ENCODE measurements around the gene WHRN.

Gene WHRN

DNA sequence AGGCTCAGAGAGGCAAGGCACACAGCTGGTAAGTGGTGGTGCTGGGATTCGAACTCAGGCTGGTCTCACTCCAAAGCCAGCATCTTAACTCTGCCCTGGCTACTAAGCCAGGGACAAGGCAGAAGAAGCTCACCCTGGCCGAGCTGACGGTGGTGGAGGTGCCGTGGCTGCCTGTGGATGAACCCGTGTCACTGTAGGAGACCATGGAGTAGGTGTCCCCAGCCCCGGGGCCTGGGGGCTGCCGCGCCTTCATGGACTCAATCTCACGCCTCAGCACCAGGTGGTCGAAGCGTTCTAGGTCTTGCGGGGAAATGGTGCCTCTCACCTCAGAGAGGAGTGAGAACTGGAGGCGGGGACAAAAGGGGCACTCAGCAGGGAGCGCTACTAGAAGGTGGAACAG is 82.1 kb downstream of the WHRN start:
- H3K9me3 ChIP-seq = no peaks in the 10 kb centered on the region
- H3K36me3 ChIP-seq = no peaks in the 10 kb centered on the region
- no peaks in the 10 kb centered on the region for H3K27me3 ChIP-seq
- H3K27ac ChIP-seq = no peak overlapping the region
- no peak overlapping the region for H3K4me3 ChIP-seq (ENCODE audit: low read depth in 1 of 2, low read length in 1 of 2)
- H3K4me1 ChIP-seq (ENCODE audit: control insufficient read depth in 1 of 2, insufficient read depth in 1 of 2, low read depth in 1 of 2, low read length in 1 of 2) = no peaks in the 10 kb centered on the region
- TF ChIP-seq CTCF (IDR thresholded peaks at IDR 0.05) = no peak

GRCh38 chr9:114421147-114421546 is 84.1 kb downstream of the WHRN start:
- Histone ChIP-seq H3K27me3 (no peaks in the 10 kb centered on the region), H3K4me1 (ENCODE audit: control insufficient read depth in 1 of 2, insufficient read depth in 1 of 2, low read depth in 1 of 2, low read length in 1 of 2) (no peaks in the 10 kb centered on the region), H3K27ac (no peak overlapping the region), H3K9me3 (no peaks in the 10 kb centered on the region), H3K36me3 (no peaks in the 10 kb centered on the region), H3K4me3 (ENCODE audit: low read depth in 1 of 2, low read length in 1 of 2) (no peak overlapping the region)
- TF ChIP-seq CTCF (IDR thresholded peaks at IDR 0.05) = no peak

DNA sequence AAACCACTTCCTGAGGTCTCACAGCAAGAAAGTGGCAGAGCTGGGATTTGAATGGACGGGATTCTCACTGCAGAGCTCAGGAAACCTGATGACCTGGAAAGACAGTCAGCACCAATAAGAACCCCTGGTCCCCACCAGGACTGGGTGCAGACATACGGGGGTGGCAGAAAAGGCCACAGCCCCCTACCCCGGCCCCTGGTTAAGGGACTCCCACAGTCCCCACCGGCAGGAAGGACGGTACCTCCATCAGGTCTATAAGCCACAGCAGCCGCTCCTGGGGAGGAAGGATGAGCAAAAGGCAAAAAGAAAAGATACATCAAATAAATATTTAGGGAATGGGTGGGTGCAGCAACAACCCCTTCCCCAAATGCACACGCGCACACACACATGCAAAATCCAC is 85.5 kb downstream of the WHRN start:
- Histone ChIP-seq H3K27me3 (no peaks in the 10 kb centered on the region), H3K4me3 (ENCODE audit: low read depth in 1 of 2, low read length in 1 of 2) (no peak overlapping the region), H3K27ac (no peak overlapping the region), H3K4me1 (ENCODE audit: control insufficient read depth in 1 of 2, insufficient read depth in 1 of 2, low read depth in 1 of 2, low read length in 1 of 2) (no peaks in the 10 kb centered on the region), H3K9me3 (no peaks in the 10 kb centered on the region), H3K36me3 (no peaks in the 10 kb centered on the region)
- no peak for TF ChIP-seq CTCF (IDR thresholded peaks at IDR 0.05)

DNA sequence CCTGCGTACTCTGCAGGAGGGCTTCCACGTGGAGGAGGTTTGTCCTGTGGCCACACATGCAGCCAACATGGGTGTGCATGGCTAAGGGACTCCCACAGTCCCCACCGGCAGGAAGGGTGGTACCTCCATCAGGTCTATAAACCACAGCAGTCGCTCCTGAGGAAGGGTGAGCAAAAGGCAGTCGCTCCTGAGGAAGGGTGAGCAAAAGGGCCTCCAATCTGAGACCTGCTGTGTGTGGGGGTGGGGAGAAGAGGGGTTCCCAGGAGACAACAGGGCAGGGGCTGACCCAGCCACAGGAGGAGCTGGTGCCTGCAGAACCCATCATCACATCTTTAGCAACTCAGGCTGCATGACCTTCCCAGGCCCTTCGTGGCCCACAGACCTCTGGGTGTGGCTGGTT is 87.2 kb downstream of the WHRN start:
- Histone ChIP-seq H3K4me1 (ENCODE audit: control insufficient read depth in 1 of 2, insufficient read depth in 1 of 2, low read depth in 1 of 2, low read length in 1 of 2) (no peaks in the 10 kb centered on the region), H3K36me3 (no peaks in the 10 kb centered on the region), H3K27me3 (no peaks in the 10 kb centered on the region), H3K9me3 (no peaks in the 10 kb centered on the region), H3K27ac (no peak overlapping the region), H3K4me3 (ENCODE audit: low read depth in 1 of 2, low read length in 1 of 2) (no peak overlapping the region)
- TF ChIP-seq CTCF (IDR thresholded peaks at IDR 0.05) = no peak

GRCh38 chr9:114417511-114417910 is 87.8 kb downstream of the WHRN start:
- Histone ChIP-seq H3K4me3 (ENCODE audit: low read depth in 1 of 2, low read length in 1 of 2) (no peak overlapping the region), H3K27me3 (no peaks in the 10 kb centered on the region), H3K36me3 (no peaks in the 10 kb centered on the region), H3K9me3 (no peaks in the 10 kb centered on the region), H3K4me1 (ENCODE audit: control insufficient read depth in 1 of 2, insufficient read depth in 1 of 2, low read depth in 1 of 2, low read length in 1 of 2) (no peaks in the 10 kb centered on the region), H3K27ac (no peak overlapping the region)
- no peak for TF ChIP-seq CTCF (IDR thresholded peaks at IDR 0.05)

GRCh38 chr9:114416906-114417305 is 88.4 kb downstream of the WHRN start:
- no peaks in the 10 kb centered on the region for H3K4me1 ChIP-seq (ENCODE audit: control insufficient read depth in 1 of 2, insufficient read depth in 1 of 2, low read depth in 1 of 2, low read length in 1 of 2)
- TF ChIP-seq CTCF (IDR thresholded peaks at IDR 0.05) = no peak
- no peaks in the 10 kb centered on the region for H3K27me3 ChIP-seq
- H3K4me3 ChIP-seq (ENCODE audit: low read depth in 1 of 2, low read length in 1 of 2) = no peak overlapping the region
- no peak overlapping the region for H3K27ac ChIP-seq
- no peaks in the 10 kb centered on the region for H3K9me3 ChIP-seq
- no peaks in the 10 kb centered on the region for H3K36me3 ChIP-seq
